ENCODE results near the gene PPP2R2C.

Gene PPP2R2C

DNA sequence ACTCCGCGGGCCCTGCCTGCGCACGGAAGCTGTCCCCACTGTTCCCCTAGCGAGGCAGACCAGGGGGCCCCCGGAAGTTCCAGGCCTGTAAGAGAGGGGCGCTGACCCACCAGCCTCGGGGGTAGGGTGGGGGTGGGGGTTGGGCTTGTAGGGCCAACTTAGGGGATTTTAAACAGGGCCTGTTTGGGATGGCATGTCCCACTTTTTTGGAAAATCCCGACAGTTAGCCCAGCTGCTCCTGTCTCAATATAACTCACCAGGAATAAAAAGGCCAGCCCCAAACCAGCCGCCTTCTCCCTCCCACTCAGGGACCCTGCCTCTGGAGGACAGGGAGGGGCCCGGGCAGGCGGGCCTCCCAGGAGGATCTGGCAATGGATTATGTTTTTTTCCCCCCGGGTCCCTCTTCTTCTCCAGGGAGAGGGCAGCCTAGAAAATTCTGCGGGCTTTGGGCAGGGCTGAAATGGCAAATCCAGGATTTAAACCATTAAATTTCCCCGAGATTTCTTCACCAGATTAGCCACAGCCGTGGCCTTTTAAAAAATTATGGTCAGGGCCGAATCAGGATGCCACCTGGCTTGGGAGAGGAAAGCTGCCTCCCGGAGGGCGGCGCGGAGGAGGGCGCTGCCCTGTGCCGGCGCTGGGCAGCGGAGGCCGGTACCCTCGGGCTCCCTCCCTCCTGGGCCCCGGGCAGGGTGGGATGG, 957 bp downstream of the PPP2R2C start:
- Histone ChIP-seq H3K4me2 (ENCODE audit: low read length) (peak overlapping the region; percentile 74), H3K27ac (no peak overlapping the region), H2AFZ (peak overlapping the region; percentile 50), H3K9me3 (ENCODE audit: control insufficient read depth, low read length) (no peaks in the 10 kb centered on the region), H3K79me2 (no peaks in the 10 kb centered on the region), H3K36me3 (ENCODE audit: control insufficient read depth, insufficient read depth, low read length) (no peaks in the 10 kb centered on the region), H3K27me3 (ENCODE audit: control insufficient read depth, insufficient read depth, low read length) (no peaks in the 10 kb centered on the region), H3K9ac (no peak overlapping the region), H3K4me1 (no peaks in the 10 kb centered on the region), H3K4me3 (ENCODE audit: low read depth, low read length) (peak overlapping the region; percentile 22)
- TF ChIP-seq, protein P1, sequence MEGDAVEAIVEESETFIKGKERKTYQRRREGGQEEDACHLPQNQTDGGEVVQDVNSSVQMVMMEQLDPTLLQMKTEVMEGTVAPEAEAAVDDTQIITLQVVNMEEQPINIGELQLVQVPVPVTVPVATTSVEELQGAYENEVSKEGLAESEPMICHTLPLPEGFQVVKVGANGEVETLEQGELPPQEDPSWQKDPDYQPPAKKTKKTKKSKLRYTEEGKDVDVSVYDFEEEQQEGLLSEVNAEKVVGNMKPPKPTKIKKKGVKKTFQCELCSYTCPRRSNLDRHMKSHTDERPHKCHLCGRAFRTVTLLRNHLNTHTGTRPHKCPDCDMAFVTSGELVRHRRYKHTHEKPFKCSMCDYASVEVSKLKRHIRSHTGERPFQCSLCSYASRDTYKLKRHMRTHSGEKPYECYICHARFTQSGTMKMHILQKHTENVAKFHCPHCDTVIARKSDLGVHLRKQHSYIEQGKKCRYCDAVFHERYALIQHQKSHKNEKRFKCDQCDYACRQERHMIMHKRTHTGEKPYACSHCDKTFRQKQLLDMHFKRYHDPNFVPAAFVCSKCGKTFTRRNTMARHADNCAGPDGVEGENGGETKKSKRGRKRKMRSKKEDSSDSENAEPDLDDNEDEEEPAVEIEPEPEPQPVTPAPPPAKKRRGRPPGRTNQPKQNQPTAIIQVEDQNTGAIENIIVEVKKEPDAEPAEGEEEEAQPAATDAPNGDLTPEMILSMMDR (IDR thresholded peaks at IDR 0.05) = no peak

DNA sequence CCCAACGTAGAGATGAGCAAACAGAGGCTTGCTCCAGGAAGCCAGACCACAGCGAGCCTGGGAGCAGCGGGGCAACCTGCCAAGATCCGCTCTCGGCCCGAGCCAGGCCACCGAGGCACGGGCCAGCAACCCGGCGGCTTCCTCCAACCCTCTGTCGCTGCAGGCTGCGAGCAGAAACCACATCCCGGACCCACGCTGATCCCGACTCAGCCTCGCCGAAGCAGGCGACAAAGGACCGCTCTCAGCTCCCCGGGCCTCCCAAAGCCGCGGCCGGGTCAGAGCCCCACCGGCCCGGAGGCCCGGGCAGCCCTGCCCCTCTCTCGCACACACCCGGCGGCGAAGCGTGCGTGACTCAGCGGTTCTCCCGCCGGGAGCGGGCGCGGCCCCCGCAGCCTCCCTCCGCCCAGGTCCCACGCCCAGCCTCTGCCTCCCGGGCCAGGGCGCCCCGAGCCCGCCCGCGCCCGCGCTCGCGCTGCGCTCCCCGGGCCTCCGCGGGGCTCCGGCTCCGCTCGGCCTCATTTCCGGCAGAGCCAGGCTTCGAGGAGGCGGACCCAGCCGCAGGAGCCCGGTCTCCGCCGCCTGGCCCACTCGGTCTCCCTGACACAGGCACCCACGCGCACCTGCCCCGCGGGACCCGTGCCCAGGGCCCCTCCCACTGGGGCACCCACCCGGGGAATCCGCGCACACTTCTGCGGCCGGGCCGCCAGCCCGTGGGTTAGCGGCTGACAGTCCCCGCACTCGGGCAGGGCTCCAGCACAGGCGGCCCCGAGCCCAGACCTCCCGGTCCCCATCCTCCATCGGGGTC, 1.7 kb downstream of the PPP2R2C start:
- Histone ChIP-seq H3K4me3 (ENCODE audit: low read depth, low read length) (peak overlapping the region; percentile 22), H3K9ac (no peak overlapping the region), H3K79me2 (no peaks in the 10 kb centered on the region), H3K27ac (no peak overlapping the region), H3K36me3 (ENCODE audit: control insufficient read depth, insufficient read depth, low read length) (no peaks in the 10 kb centered on the region), H3K9me3 (ENCODE audit: control insufficient read depth, low read length) (no peaks in the 10 kb centered on the region), H2AFZ (peak overlapping the region; percentile 50), H3K4me2 (ENCODE audit: low read length) (peak overlapping the region; percentile 74), H3K4me1 (no peaks in the 10 kb centered on the region), H3K27me3 (ENCODE audit: control insufficient read depth, insufficient read depth, low read length) (no peaks in the 10 kb centered on the region)
- TF ChIP-seq, protein P1 (IDR thresholded peaks at IDR 0.05) = no peak

DNA sequence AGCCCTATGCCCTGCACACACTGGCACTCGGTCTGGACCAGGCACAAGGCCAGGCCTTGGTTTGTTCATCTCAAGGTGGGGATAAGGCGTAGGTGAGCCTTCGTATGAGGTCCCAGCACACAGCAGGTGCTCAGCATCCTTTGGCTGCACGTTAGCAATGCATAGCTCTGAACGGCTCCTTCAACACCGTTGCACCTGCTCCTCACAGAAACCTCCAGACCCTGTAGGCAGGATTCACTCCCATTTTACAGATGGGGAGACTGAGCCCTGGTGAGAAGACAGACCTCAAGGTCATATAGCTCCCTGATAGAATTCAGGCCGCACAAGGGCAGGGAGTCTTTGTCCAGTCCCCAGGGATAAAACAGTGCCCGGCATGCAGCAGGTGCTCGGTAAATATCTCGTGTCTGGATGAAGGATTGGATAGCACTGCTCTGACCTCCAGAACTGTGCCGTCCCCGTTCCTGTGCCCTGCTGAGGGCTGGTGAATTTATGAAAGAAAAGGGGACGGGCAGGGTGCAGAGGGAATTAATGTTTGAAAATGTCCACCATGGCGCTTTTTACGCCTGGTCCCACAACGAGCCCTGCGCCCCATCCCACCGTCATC, 2.4 kb downstream of the PPP2R2C start:
- Histone ChIP-seq H3K27ac (no peak overlapping the region), H2AFZ (no peak overlapping the region), H3K4me2 (ENCODE audit: low read length) (peak overlapping the region; percentile 74), H3K4me1 (no peaks in the 10 kb centered on the region), H3K9me3 (ENCODE audit: control insufficient read depth, low read length) (no peaks in the 10 kb centered on the region), H3K27me3 (ENCODE audit: control insufficient read depth, insufficient read depth, low read length) (no peaks in the 10 kb centered on the region), H3K9ac (no peak overlapping the region), H3K4me3 (ENCODE audit: low read depth, low read length) (no peak overlapping the region), H3K79me2 (no peaks in the 10 kb centered on the region), H3K36me3 (ENCODE audit: control insufficient read depth, insufficient read depth, low read length) (no peaks in the 10 kb centered on the region)
- TF ChIP-seq, protein P1 (IDR thresholded peaks at IDR 0.05) = no peak

DNA sequence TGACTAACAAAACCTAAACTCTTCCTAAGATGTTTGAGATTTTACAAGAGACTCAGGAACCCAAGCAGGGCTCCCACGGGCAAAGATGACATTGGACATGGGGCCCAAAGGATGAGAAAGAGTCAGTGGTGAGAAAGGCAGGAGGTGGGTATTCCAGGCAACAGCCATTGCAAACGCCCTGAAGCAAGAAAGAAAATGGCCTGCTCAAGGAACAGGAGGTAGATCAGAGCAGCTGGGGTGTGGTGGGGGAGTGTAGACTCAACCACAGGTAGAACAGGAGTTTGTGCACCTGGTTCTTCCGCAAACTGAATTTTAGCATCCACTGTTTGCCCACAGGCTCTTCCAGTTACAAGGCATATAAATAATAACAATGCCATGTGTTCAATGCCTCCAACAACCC, 3.3 kb downstream of the PPP2R2C start:
- H3K9ac ChIP-seq = no peak overlapping the region
- TF ChIP-seq, protein P1 (IDR thresholded peaks at IDR 0.05) = no peak
- H3K36me3 ChIP-seq (ENCODE audit: control insufficient read depth, insufficient read depth, low read length) = no peaks in the 10 kb centered on the region
- no peaks in the 10 kb centered on the region for H3K9me3 ChIP-seq (ENCODE audit: control insufficient read depth, low read length)
- H3K4me3 ChIP-seq (ENCODE audit: low read depth, low read length) = no peak overlapping the region
- no peaks in the 10 kb centered on the region for H3K4me1 ChIP-seq
- H2AFZ ChIP-seq = no peak overlapping the region
- H3K27ac ChIP-seq = no peak overlapping the region
- no peaks in the 10 kb centered on the region for H3K79me2 ChIP-seq
- no peaks in the 10 kb centered on the region for H3K27me3 ChIP-seq (ENCODE audit: control insufficient read depth, insufficient read depth, low read length)
- H3K4me2 ChIP-seq (ENCODE audit: low read length) = no peak overlapping the region

Measured in parathyroid adenoma (tissue), 2 donors.